Hematopoietic multipotent progenitor cell treated with erythropoietin and hydrocortisone succinate and interleukin-3 and kit ligand, for 4 days (in vitro differentiated cells): Measurements from ENCODE around the gene CCDC177.

Experiments used
- DNase-seq: peaks from one replicate; pipeline ENCODE4 v3.0.0-alpha.2; 2015

Gene CCDC177

DNA sequence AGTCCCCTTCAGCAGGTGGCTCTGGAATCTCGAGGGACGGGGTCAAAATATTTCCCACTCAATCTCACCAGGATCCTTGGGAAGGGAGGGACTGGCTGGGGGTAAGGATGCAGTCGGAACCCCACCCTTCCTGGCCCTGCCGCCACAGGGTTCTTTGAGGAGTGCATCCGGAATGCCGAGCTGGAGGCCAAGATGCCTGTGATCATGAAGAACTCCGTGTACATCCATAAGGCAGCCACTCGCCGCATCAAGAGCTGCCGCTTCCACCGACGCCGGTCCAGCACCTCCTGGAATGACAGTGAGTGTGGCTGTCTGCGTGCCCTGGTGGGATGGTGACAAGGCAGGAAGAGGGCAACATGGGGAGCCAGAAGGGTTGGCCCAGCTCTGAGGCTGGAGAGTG, 47.0 kb downstream of the CCDC177 start:
- no peak for DNase-seq

DNA sequence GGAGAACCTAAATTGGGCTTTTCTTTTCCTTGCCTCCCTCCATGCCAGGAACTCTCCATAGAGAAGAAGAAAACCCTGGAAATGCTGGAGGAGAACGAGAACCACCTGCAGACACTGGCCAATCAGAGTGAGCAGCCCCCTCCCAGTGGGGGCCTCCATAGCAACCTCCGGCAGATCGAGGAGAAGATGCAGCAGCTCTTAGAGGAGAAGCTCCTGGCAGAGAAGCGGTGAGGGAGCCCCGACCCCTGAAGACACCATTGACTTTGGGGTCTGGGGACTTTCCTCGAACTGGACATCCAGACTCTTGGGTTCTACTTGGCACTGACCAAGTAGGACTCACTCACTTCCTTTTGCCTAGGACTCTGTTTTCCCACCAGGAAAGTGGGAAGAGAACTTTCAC, 48.8 kb downstream of the CCDC177 start:
- DNase-seq: no peak

DNA sequence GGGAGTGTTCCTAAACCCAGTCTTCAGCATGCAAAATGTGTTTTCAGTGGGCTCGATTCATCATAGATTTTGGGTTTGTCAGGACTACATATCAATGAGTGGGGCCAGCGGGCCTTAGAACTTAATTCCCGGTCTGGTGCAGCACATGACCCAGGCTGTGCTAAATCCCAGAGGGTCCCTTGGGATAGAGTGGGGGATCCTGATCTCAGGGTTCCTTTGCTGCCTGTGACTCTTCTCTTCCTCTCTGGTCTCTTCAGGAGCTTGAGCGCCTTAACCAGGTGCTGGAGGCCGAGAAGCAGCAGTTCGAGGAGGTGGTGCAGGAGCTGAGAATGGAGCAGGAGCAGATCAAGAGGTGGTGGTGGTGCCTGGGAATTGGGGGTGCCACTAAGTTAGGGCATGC, 52.6 kb downstream of the CCDC177 start:
- DNase-seq: no peak
